OCI-LY1 (cell line): ENCODE data around the gene CYLC2.

Experiments
- EZH2 ChIP-seq: fragments of 200-600 bp; sonication (generic), shearing (Covaris generic); IDR thresholded peaks from 2 replicates; pipeline ENCODE4 v1.8.0; 2017; ENCODE audit warnings: borderline replicate concordance, mixed run types, mild to moderate bottlenecking, antibody characterized with exemption, low read length, moderate library complexity, mixed read lengths
- TF ChIP-seq, protein P1 (sequence below): fragments of 200-600 bp; sonication (generic), shearing (Covaris generic); IDR thresholded peaks from 2 replicates; pipeline ENCODE4 v1.5.1; 2017; ENCODE audit warnings: mild to moderate bottlenecking, antibody characterized with exemption, low read length, moderate library complexity, mixed read lengths

- TF ChIP-seq, protein P1, sequence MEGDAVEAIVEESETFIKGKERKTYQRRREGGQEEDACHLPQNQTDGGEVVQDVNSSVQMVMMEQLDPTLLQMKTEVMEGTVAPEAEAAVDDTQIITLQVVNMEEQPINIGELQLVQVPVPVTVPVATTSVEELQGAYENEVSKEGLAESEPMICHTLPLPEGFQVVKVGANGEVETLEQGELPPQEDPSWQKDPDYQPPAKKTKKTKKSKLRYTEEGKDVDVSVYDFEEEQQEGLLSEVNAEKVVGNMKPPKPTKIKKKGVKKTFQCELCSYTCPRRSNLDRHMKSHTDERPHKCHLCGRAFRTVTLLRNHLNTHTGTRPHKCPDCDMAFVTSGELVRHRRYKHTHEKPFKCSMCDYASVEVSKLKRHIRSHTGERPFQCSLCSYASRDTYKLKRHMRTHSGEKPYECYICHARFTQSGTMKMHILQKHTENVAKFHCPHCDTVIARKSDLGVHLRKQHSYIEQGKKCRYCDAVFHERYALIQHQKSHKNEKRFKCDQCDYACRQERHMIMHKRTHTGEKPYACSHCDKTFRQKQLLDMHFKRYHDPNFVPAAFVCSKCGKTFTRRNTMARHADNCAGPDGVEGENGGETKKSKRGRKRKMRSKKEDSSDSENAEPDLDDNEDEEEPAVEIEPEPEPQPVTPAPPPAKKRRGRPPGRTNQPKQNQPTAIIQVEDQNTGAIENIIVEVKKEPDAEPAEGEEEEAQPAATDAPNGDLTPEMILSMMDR, result no peak
- no peak for TF ChIP-seq EZH2
Observed at GRCh38 chr9:103003689-103004088, 8.6 kb downstream of the CYLC2 start.
